Endodermal cell (in vitro differentiated cells): ENCODE results near the gene CRIP2. TPM values are rescaled to one million over a fixed set of nuclear protein-coding genes. Genes with fewer than 3 reads are reported as not detected.

Experiments used
- DNase-seq: peaks from one replicate; pipeline ENCODE4 v3.0.0-alpha.2; 2017
- H3K27ac ChIP-seq: 2 replicates; pipeline ENCODE4 v1.5.1; 2013; ENCODE audit warnings: mild to moderate bottlenecking, low read depth, low read length, moderate library complexity
- H3K27me3 ChIP-seq: 2 replicates; pipeline ENCODE4 v1.6.1; 2013; ENCODE audit warnings: mild to moderate bottlenecking, low read length, moderate library complexity; ENCODE audit not compliant: insufficient read depth, control insufficient read depth, poor library complexity, severe bottlenecking
- H3K36me3 ChIP-seq: 2 replicates; pipeline ENCODE4 v1.7.0; 2013; ENCODE audit warnings: mild to moderate bottlenecking, low read length, moderate library complexity; ENCODE audit not compliant: control insufficient read depth, insufficient read depth
- H3K4me1 ChIP-seq: one replicate; pipeline ENCODE4 v1.7.0; 2013; ENCODE audit warnings: low read length; ENCODE audit not compliant: control insufficient read depth, insufficient read depth
- H3K4me3 ChIP-seq: 2 replicates; pipeline ENCODE4 v1.5.1; 2013; ENCODE audit warnings: mild to moderate bottlenecking, low read length, moderate library complexity
- H3K9ac ChIP-seq: 2 replicates; pipeline ENCODE4 v1.6.1; 2013; ENCODE audit warnings: mild to moderate bottlenecking, low read length, moderate library complexity; ENCODE audit not compliant: poor library complexity, severe bottlenecking; ENCODE audit errors: extremely low read depth
- H3K9me3 ChIP-seq: 2 replicates; pipeline ENCODE4 v1.6.1; 2013; ENCODE audit warnings: mild to moderate bottlenecking, low read length, moderate library complexity; ENCODE audit not compliant: control insufficient read depth
- H3K27ac Mint-ChIP-seq: 2 replicates; pipeline ENCODE4 v1.8.0; 2020; ENCODE audit warnings: mixed read lengths
- H3K27me3 Mint-ChIP-seq: 2 replicates; pipeline ENCODE4 v1.8.0; 2021; ENCODE audit warnings: mild to moderate bottlenecking, mixed read lengths; ENCODE audit not compliant: insufficient read depth
- H3K36me3 Mint-ChIP-seq: 2 replicates; pipeline ENCODE4 v1.8.0; 2020; ENCODE audit warnings: low read depth, mixed read lengths
- H3K4me1 Mint-ChIP-seq: 2 replicates; pipeline ENCODE4 v1.8.0; 2020; ENCODE audit warnings: mixed read lengths
- H3K4me3 Mint-ChIP-seq: 2 replicates; pipeline ENCODE4 v1.8.0; 2020; ENCODE audit warnings: mild to moderate bottlenecking, moderate library complexity, mixed read lengths
- H3K9me3 Mint-ChIP-seq: 2 replicates; pipeline ENCODE4 v1.8.0; 2020; ENCODE audit warnings: mild to moderate bottlenecking, mixed read lengths
- CTCF ChIP-seq: fragments of 200-600 bp; sonication (generic); conservative IDR thresholded peaks from 2 replicates; pipeline ENCODE4 v1.5.0; 2021; ENCODE audit warnings: antibody characterized with exemption, mild to moderate bottlenecking
- WGBS, 2 experiments: methylation state at CpG; one replicate each; pipeline versions ENCODE4 v1.1.5 to v1.1.7; 2013; ENCODE audit warnings: missing lambda C conversion rate in 2 of 2, mixed read lengths in 1 of 2; ENCODE audit not compliant: insufficient coverage in 1 of 2, insufficient read length in 1 of 2; 5-methylcytosine and 5-hydroxymethylcytosine counted together
- total RNA-seq, 2 donors: library from RNA; stranded (reverse); fragmentation: NEBNext Ultra II Directional in 1 of 2; extraction: Animal tissue kit (Norgen Biotek cat#: 25700) in 1 of 2; gene quantifications; 2 replicates in 1 of 2; 3 replicates in 1 of 2; pipeline ENCODE4 v1.2.1, GENCODE V29; 2021

Gene CRIP2
- total RNA-seq, 2 donors from 2014 or later: 3.9 to 5.3 TPM

GRCh38 chr14:105500726-105501101 lies 26.1 kb downstream of the CRIP2 start:
- H3K27me3 ChIP-seq: no peaks in the 10 kb centered on the region
- H3K4me3 ChIP-seq: no peak overlapping the region
- no peaks in the 10 kb centered on the region for H3K36me3 Mint-ChIP-seq
- no peaks in the 10 kb centered on the region for H3K36me3 ChIP-seq
- no peak overlapping the region for H3K9ac ChIP-seq
- no peak for TF ChIP-seq CTCF
- peaks cover 2% of the 10 kb centered on the region for H3K4me1 ChIP-seq
- peak overlapping the region; percentile 82 for H3K27ac ChIP-seq
- no peak overlapping the region for H3K27ac Mint-ChIP-seq
- no peaks in the 10 kb centered on the region for H3K27me3 Mint-ChIP-seq
- no peak overlapping the region for H3K4me3 Mint-ChIP-seq
- no peaks in the 10 kb centered on the region for H3K9me3 Mint-ChIP-seq
- DNase-seq: no peak
- H3K4me1 Mint-ChIP-seq: peaks cover 3% of the 10 kb centered on the region
- no peaks in the 10 kb centered on the region for H3K9me3 ChIP-seq
- WGBS, 2 experiments: 87 to 89% methylated on average over 6 to 10 of the region's 10 CpGs

GRCh38 chr14:105501504-105502291 lies 27.1 kb downstream of the CRIP2 start:
- DNase-seq: no peak
- no peaks in the 10 kb centered on the region for H3K36me3 ChIP-seq
- H3K9me3 ChIP-seq: no peaks in the 10 kb centered on the region
- H3K9me3 Mint-ChIP-seq: no peaks in the 10 kb centered on the region
- WGBS, 2 experiments: 93 to 94% methylated on average over 9 to 13 of the region's 13 CpGs
- H3K4me1 Mint-ChIP-seq: peaks cover 3% of the 10 kb centered on the region
- no peak overlapping the region for H3K4me3 Mint-ChIP-seq
- no peak overlapping the region for H3K4me3 ChIP-seq
- no peak overlapping the region for H3K9ac ChIP-seq
- H3K27me3 ChIP-seq: no peaks in the 10 kb centered on the region
- H3K36me3 Mint-ChIP-seq: no peaks in the 10 kb centered on the region
- no peak overlapping the region for H3K27ac Mint-ChIP-seq
- no peak overlapping the region for H3K27ac ChIP-seq
- H3K27me3 Mint-ChIP-seq: no peaks in the 10 kb centered on the region
- no peak for TF ChIP-seq CTCF
- peaks cover 2% of the 10 kb centered on the region for H3K4me1 ChIP-seq

- no peak for DNase-seq
- no peaks in the 10 kb centered on the region for H3K36me3 ChIP-seq
- no peak overlapping the region for H3K9ac ChIP-seq
- Mint-ChIP-seq H3K27ac (no peak overlapping the region), H3K4me3 (no peak overlapping the region), H3K4me1 (peaks cover 3% of the 10 kb centered on the region), H3K27me3 (peaks cover 2% of the 10 kb centered on the region), H3K9me3 (no peaks in the 10 kb centered on the region), H3K36me3 (no peaks in the 10 kb centered on the region)
- no peaks in the 10 kb centered on the region for H3K27me3 ChIP-seq
- no peak overlapping the region for H3K27ac ChIP-seq
- peaks cover 2% of the 10 kb centered on the region for H3K4me1 ChIP-seq
- H3K9me3 ChIP-seq: no peaks in the 10 kb centered on the region
- no peak for TF ChIP-seq CTCF
- WGBS, 2 experiments: 84 to 87% methylated on average over 5 to 18 of the region's 18 CpGs
- H3K4me3 ChIP-seq: no peak overlapping the region
These were observed 28.1 kb downstream of the CRIP2 start for GRCh38 chr14:105502446-105503295.
